Smooth muscle cell (in vitro differentiated cells): ENCODE data around the gene MRPS18B. TPM values are rescaled to one million over a fixed set of nuclear protein-coding genes. Genes with fewer than 3 reads are reported as not detected.
"Not testable (repeated sequence)": the region's sequence is repeated elsewhere in the genome, so short reads cannot be mapped to it uniquely, and the experiment has no call there.

ENCODE experiments used
- DNase-seq: peaks from one replicate; lab custom pipeline; 2025; ENCODE audit not compliant: unreplicated experiment; lab: John Stamatoyannopoulos, UW
- H2AFZ ChIP-seq: fragments of 200-600 bp; sonication (generic); 2 replicates; pipeline ENCODE4 v1.6.0; 2016; ENCODE audit warnings: antibody characterized with exemption, low read depth, mild to moderate bottlenecking
- H3F3A ChIP-seq: fragments of 200-600 bp; sonication (generic); 2 replicates; pipeline ENCODE4 v1.6.0; 2017; ENCODE audit warnings: antibody characterized with exemption, low read depth
- H3K27ac ChIP-seq: fragments of 200-600 bp; sonication (generic); 2 replicates; pipeline ENCODE4 v1.5.1; 2016; ENCODE audit warnings: low read depth, mild to moderate bottlenecking
- H3K27me3 ChIP-seq: fragments of 200-600 bp; sonication (generic); 2 replicates; pipeline ENCODE4 v1.6.1; 2016; ENCODE audit warnings: low read depth, mild to moderate bottlenecking
- H3K36me3 ChIP-seq: fragments of 200-600 bp; sonication (generic); 2 replicates; pipeline ENCODE4 v1.5.1; 2016; ENCODE audit warnings: low read depth
- H3K4me1 ChIP-seq: fragments of 200-600 bp; sonication (generic); 2 replicates; pipeline ENCODE4 v1.5.1; 2016; ENCODE audit warnings: low read depth
- H3K4me2 ChIP-seq: fragments of 200-600 bp; sonication (generic); 2 replicates; pipeline ENCODE4 v1.6.0; 2016; ENCODE audit warnings: mild to moderate bottlenecking
- H3K4me3 ChIP-seq: fragments of 200-600 bp; sonication (generic); 2 replicates; pipeline ENCODE4 v1.5.1; 2016; ENCODE audit warnings: mild to moderate bottlenecking
- H3K79me2 ChIP-seq: fragments of 200-600 bp; sonication (generic); 2 replicates; pipeline ENCODE4 v1.6.0; 2016; ENCODE audit warnings: low read depth, mild to moderate bottlenecking
- H3K9ac ChIP-seq: fragments of 200-600 bp; sonication (generic); 2 replicates; pipeline ENCODE4 v1.6.0; 2016; ENCODE audit warnings: low read depth
- H3K9me3 ChIP-seq: fragments of 200-600 bp; sonication (generic); replicated peaks from 2 replicates; pipeline ENCODE4 v1.5.1; 2016; ENCODE audit warnings: low read depth
- H4K20me1 ChIP-seq: fragments of 200-600 bp; sonication (generic); 2 replicates; pipeline ENCODE4 v1.6.0; 2016; ENCODE audit warnings: low read depth
- WGBS: methylation state at CpG from one replicate; pipeline ENCODE4 v1.1.7; 2016; ENCODE audit warnings: low lambda C conversion rate; 5-methylcytosine and 5-hydroxymethylcytosine counted together
- polyA plus RNA-seq: library from polyadenylated mRNA; unstranded; fragments of >200 nt; fragmentation: Nextera tagmentation; extraction: Ambion mirVana; gene quantifications from 2 replicates; pipeline ENCODE4 v1.2.1, GENCODE V29; 2016
- total RNA-seq: library from RNA; depleted of rRNA; stranded (reverse); fragments of >200 nt; gene quantifications from 2 replicates; pipeline ENCODE4 v1.2.3, GENCODE V29; 2014
- TF ChIP-seq, protein P1 (sequence below): fragments of 200-600 bp; sonication (generic); IDR thresholded peaks from 2 replicates; pipeline ENCODE4 v1.5.1; 2017; ENCODE audit warnings: borderline replicate concordance, mild to moderate bottlenecking, antibody characterized with exemption; ENCODE audit not compliant: insufficient read depth, poor library complexity, severe bottlenecking

MRPS18B gene
- total and polyA plus RNA-seq, 2 experiments from 2014 or later: 53.2 to 70.0 TPM

DNA sequence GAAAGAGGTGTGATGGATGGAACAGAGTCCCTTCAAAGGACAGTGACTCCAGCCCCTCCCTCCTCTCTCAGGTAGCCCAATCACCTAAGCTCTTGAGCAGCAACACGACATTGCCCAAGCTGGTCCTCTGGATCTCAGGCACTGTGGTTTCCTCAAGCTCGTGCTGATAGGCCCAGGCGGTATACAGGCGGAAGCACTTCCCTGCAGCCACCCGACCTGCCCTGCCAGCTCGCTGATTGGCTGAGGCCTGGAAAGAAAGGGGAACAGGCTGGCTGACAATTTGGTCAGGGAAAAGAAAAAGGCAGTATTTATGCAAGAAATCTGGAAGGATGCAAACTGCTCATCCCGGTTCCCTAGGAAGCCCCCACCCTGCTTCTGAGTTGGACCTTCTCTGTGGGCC lies 38.9 kb downstream of the MRPS18B start:
- Histone ChIP-seq H3K4me2 (no peak overlapping the region), H3F3A (no peaks in the 10 kb centered on the region), H3K9me3 (no peaks in the 10 kb centered on the region), H4K20me1 (no peaks in the 10 kb centered on the region), H3K36me3 (peaks cover 7% of the 10 kb centered on the region), H3K9ac (no peak overlapping the region), H3K27ac (no peak overlapping the region), H3K27me3 (no peaks in the 10 kb centered on the region), H3K4me1 (no peaks in the 10 kb centered on the region), H3K79me2 (no peaks in the 10 kb centered on the region), H3K4me3 (no peak overlapping the region), H2AFZ (no peak overlapping the region)
- TF ChIP-seq, protein P1, sequence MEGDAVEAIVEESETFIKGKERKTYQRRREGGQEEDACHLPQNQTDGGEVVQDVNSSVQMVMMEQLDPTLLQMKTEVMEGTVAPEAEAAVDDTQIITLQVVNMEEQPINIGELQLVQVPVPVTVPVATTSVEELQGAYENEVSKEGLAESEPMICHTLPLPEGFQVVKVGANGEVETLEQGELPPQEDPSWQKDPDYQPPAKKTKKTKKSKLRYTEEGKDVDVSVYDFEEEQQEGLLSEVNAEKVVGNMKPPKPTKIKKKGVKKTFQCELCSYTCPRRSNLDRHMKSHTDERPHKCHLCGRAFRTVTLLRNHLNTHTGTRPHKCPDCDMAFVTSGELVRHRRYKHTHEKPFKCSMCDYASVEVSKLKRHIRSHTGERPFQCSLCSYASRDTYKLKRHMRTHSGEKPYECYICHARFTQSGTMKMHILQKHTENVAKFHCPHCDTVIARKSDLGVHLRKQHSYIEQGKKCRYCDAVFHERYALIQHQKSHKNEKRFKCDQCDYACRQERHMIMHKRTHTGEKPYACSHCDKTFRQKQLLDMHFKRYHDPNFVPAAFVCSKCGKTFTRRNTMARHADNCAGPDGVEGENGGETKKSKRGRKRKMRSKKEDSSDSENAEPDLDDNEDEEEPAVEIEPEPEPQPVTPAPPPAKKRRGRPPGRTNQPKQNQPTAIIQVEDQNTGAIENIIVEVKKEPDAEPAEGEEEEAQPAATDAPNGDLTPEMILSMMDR: no peak
- WGBS: 93% methylated on average over 7 of the region's 7 CpGs
- no peak for DNase-seq

DNA sequence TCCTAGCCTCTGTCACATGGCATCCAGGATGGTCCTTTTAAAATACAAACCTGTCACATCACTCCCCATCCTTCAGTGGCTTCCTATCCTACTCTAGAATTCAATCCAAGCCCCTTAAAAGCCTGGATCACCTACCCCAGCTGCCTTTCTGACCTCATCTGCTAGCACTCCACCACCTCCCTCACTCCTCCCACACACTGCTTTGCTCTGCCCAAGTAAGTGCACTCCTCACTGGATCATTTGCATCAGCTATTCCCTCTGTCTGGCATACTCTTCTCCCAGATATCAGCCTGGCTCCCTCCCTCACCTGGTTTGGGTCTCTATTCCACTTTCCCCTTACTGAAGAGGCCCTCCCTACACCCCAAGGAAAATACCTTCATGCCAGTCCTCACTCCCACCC lies 39.8 kb downstream of the MRPS18B start:
- no peaks in the 10 kb centered on the region for H3K9me3 ChIP-seq
- H3K79me2 ChIP-seq: no peaks in the 10 kb centered on the region
- no peak overlapping the region for H2AFZ ChIP-seq
- no peaks in the 10 kb centered on the region for H4K20me1 ChIP-seq
- H3K4me1 ChIP-seq: no peaks in the 10 kb centered on the region
- no peak overlapping the region for H3K4me3 ChIP-seq
- no peak for DNase-seq
- H3F3A ChIP-seq: no peaks in the 10 kb centered on the region
- no peak overlapping the region for H3K9ac ChIP-seq
- H3K27me3 ChIP-seq: no peaks in the 10 kb centered on the region
- H3K4me2 ChIP-seq: no peak overlapping the region
- peaks cover 3% of the 10 kb centered on the region for H3K36me3 ChIP-seq
- TF ChIP-seq, protein P1: no peak
- no peak overlapping the region for H3K27ac ChIP-seq

DNA sequence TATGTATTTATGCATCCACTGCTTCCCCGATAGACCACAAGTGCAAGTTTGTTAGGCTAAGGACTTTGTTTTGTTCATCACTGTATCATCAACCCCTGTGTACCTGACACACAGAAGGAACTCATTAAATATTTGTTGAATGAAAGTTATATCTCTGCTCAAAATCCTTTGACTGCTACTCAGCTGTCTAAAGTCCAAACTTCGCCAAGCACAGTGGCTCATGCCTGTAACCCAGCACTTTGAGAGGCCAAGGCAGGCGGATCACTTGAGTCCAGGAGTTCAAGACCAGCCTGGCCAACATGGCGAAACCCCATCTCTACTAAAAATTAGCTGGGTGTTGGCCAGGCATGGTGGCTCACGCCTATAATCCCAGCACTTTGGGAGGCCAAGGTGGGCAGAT lies 40.3 kb downstream of the MRPS18B start:
- WGBS: 94% methylated on average over 5 of the region's 5 CpGs
- not testable (repeated sequence) for H3K9me3 ChIP-seq, H3K36me3 ChIP-seq, H3K4me3 ChIP-seq, H3F3A ChIP-seq, H3K79me2 ChIP-seq, H3K27ac ChIP-seq, H4K20me1 ChIP-seq, H3K27me3 ChIP-seq, DNase-seq, H3K4me1 ChIP-seq, H3K4me2 ChIP-seq, H3K9ac ChIP-seq, H2AFZ ChIP-seq

GRCh38 chr6:30664994-30665767 lies 47.5 kb downstream of the MRPS18B start:
- no peak overlapping the region for H3K4me3 ChIP-seq
- H3K4me2 ChIP-seq: no peak overlapping the region
- WGBS: 97% methylated on average over 34 of the region's 34 CpGs
- H2AFZ ChIP-seq: no peak overlapping the region
- TF ChIP-seq, protein P1: no peak
- no peaks in the 10 kb centered on the region for H3K27me3 ChIP-seq
- no peak overlapping the region for H3K9ac ChIP-seq
- no peaks in the 10 kb centered on the region for H4K20me1 ChIP-seq
- no peaks in the 10 kb centered on the region for H3K9me3 ChIP-seq
- peaks cover 3% of the 10 kb centered on the region for H3K36me3 ChIP-seq
- H3K79me2 ChIP-seq: no peaks in the 10 kb centered on the region
- no peaks in the 10 kb centered on the region for H3K4me1 ChIP-seq
- H3K27ac ChIP-seq: no peak overlapping the region
- no peak for DNase-seq
- H3F3A ChIP-seq: no peaks in the 10 kb centered on the region

GRCh38 chr6:30666300-30666699 lies 48.7 kb downstream of the MRPS18B start:
- DNase-seq, H3K4me1 ChIP-seq, H3F3A ChIP-seq, H3K27me3 ChIP-seq, H4K20me1 ChIP-seq, H3K79me2 ChIP-seq, H3K9ac ChIP-seq, H3K4me3 ChIP-seq, H2AFZ ChIP-seq, H3K27ac ChIP-seq, H3K4me2 ChIP-seq, H3K9me3 ChIP-seq, H3K36me3 ChIP-seq: not testable (repeated sequence)
- 73% methylated on average over 2 of the region's 2 CpGs for WGBS
